Smooth muscle cell (in vitro differentiated cells): Measurements from ENCODE around the gene ZNF668. TPM values are rescaled to one million over a fixed set of nuclear protein-coding genes. Genes with fewer than 3 reads are reported as not detected.
"Not testable (repeated sequence)": the region's sequence is repeated elsewhere in the genome, so short reads cannot be mapped to it uniquely, and the experiment has no call there.

Experiments
- DNase-seq: peaks from one replicate; lab custom pipeline; 2025; ENCODE audit not compliant: unreplicated experiment; lab: John Stamatoyannopoulos, UW
- H2AFZ ChIP-seq: fragments of 200-600 bp; sonication (generic); 2 replicates; pipeline ENCODE4 v1.6.0; 2016; ENCODE audit warnings: antibody characterized with exemption, low read depth, mild to moderate bottlenecking
- H3F3A ChIP-seq: fragments of 200-600 bp; sonication (generic); 2 replicates; pipeline ENCODE4 v1.6.0; 2017; ENCODE audit warnings: antibody characterized with exemption, low read depth
- H3K27ac ChIP-seq: fragments of 200-600 bp; sonication (generic); 2 replicates; pipeline ENCODE4 v1.5.1; 2016; ENCODE audit warnings: low read depth, mild to moderate bottlenecking
- H3K27me3 ChIP-seq: fragments of 200-600 bp; sonication (generic); 2 replicates; pipeline ENCODE4 v1.6.1; 2016; ENCODE audit warnings: low read depth, mild to moderate bottlenecking
- H3K36me3 ChIP-seq: fragments of 200-600 bp; sonication (generic); 2 replicates; pipeline ENCODE4 v1.5.1; 2016; ENCODE audit warnings: low read depth
- H3K4me1 ChIP-seq: fragments of 200-600 bp; sonication (generic); 2 replicates; pipeline ENCODE4 v1.5.1; 2016; ENCODE audit warnings: low read depth
- H3K4me2 ChIP-seq: fragments of 200-600 bp; sonication (generic); 2 replicates; pipeline ENCODE4 v1.6.0; 2016; ENCODE audit warnings: mild to moderate bottlenecking
- H3K4me3 ChIP-seq: fragments of 200-600 bp; sonication (generic); 2 replicates; pipeline ENCODE4 v1.5.1; 2016; ENCODE audit warnings: mild to moderate bottlenecking
- H3K79me2 ChIP-seq: fragments of 200-600 bp; sonication (generic); 2 replicates; pipeline ENCODE4 v1.6.0; 2016; ENCODE audit warnings: low read depth, mild to moderate bottlenecking
- H3K9ac ChIP-seq: fragments of 200-600 bp; sonication (generic); 2 replicates; pipeline ENCODE4 v1.6.0; 2016; ENCODE audit warnings: low read depth
- H3K9me3 ChIP-seq: fragments of 200-600 bp; sonication (generic); replicated peaks from 2 replicates; pipeline ENCODE4 v1.5.1; 2016; ENCODE audit warnings: low read depth
- H4K20me1 ChIP-seq: fragments of 200-600 bp; sonication (generic); 2 replicates; pipeline ENCODE4 v1.6.0; 2016; ENCODE audit warnings: low read depth
- CTCF ChIP-seq: fragments of 200-600 bp; sonication (generic); IDR thresholded peaks from 2 replicates; pipeline ENCODE4 v1.5.1; 2017; ENCODE audit warnings: borderline replicate concordance, mild to moderate bottlenecking, antibody characterized with exemption; ENCODE audit not compliant: insufficient read depth, poor library complexity, severe bottlenecking
- WGBS: methylation state at CpG from one replicate; pipeline ENCODE4 v1.1.7; 2016; ENCODE audit warnings: low lambda C conversion rate; 5-methylcytosine and 5-hydroxymethylcytosine counted together
- polyA plus RNA-seq: library from polyadenylated mRNA; unstranded; fragments of >200 nt; fragmentation: Nextera tagmentation; extraction: Ambion mirVana; gene quantifications from 2 replicates; pipeline ENCODE4 v1.2.1, GENCODE V29; 2016
- total RNA-seq: library from RNA; depleted of rRNA; stranded (reverse); fragments of >200 nt; gene quantifications from 2 replicates; pipeline ENCODE4 v1.2.3, GENCODE V29; 2014

Gene ZNF668
- total and polyA plus RNA-seq, 2 experiments from 2014 or later = 7.3 to 20.1 TPM

- no peaks in the 10 kb centered on the region for H4K20me1 ChIP-seq
- no peaks in the 10 kb centered on the region for H3K27me3 ChIP-seq
- H3K4me1 ChIP-seq = no peaks in the 10 kb centered on the region
- no peaks in the 10 kb centered on the region for H3F3A ChIP-seq
- no peak overlapping the region for H3K4me2 ChIP-seq
- H3K79me2 ChIP-seq = no peaks in the 10 kb centered on the region
- H2AFZ ChIP-seq = no peak overlapping the region
- no peak overlapping the region for H3K9ac ChIP-seq
- no peak for DNase-seq
- TF ChIP-seq CTCF = no peak
- H3K9me3 ChIP-seq = no peaks in the 10 kb centered on the region
- H3K36me3 ChIP-seq = no peaks in the 10 kb centered on the region
- WGBS = 90% methylated on average over 12 of the region's 12 CpGs
- H3K4me3 ChIP-seq = no peak overlapping the region
- H3K27ac ChIP-seq = no peak overlapping the region
Measured at GRCh38 chr16:31022544-31023251, 51.3 kb downstream of the ZNF668 start.

GRCh38 chr16:31020536-31020935 is 53.5 kb downstream of the ZNF668 start:
- DNase-seq = no peak
- no peaks in the 10 kb centered on the region for H4K20me1 ChIP-seq
- no peak overlapping the region for H3K4me2 ChIP-seq
- TF ChIP-seq CTCF = no peak
- no peaks in the 10 kb centered on the region for H3K36me3 ChIP-seq
- no peak overlapping the region for H3K9ac ChIP-seq
- no peak overlapping the region for H3K27ac ChIP-seq
- H2AFZ ChIP-seq = no peak overlapping the region
- H3K4me1 ChIP-seq = no peaks in the 10 kb centered on the region
- H3F3A ChIP-seq = no peaks in the 10 kb centered on the region
- 82% methylated on average over 3 of the region's 3 CpGs for WGBS
- H3K4me3 ChIP-seq = no peak overlapping the region
- H3K9me3 ChIP-seq = no peaks in the 10 kb centered on the region
- H3K27me3 ChIP-seq = no peaks in the 10 kb centered on the region
- no peaks in the 10 kb centered on the region for H3K79me2 ChIP-seq

GRCh38 chr16:31017756-31018155 is 56.3 kb downstream of the ZNF668 start:
- not testable (repeated sequence) for H3K9ac ChIP-seq, H4K20me1 ChIP-seq, H3K27me3 ChIP-seq, H3K79me2 ChIP-seq, H3K4me1 ChIP-seq, H2AFZ ChIP-seq, H3K4me2 ChIP-seq, DNase-seq, H3K4me3 ChIP-seq, H3K27ac ChIP-seq, H3F3A ChIP-seq, H3K36me3 ChIP-seq, H3K9me3 ChIP-seq
- WGBS = 94% methylated on average over 10 of the region's 10 CpGs

GRCh38 chr16:31016018-31016417 is 58.0 kb downstream of the ZNF668 start:
- Histone ChIP-seq H3K79me2 (no peaks in the 10 kb centered on the region), H4K20me1 (no peaks in the 10 kb centered on the region), H3K4me3 (no peak overlapping the region), H3K9me3 (no peaks in the 10 kb centered on the region), H3K27me3 (peaks cover 20% of the 10 kb centered on the region), H3K9ac (no peak overlapping the region), H3K27ac (no peak overlapping the region), H2AFZ (no peak overlapping the region), H3K4me1 (no peaks in the 10 kb centered on the region), H3F3A (no peaks in the 10 kb centered on the region), H3K4me2 (no peak overlapping the region), H3K36me3 (no peaks in the 10 kb centered on the region)
- DNase-seq = no peak
- TF ChIP-seq CTCF = no peak
- WGBS = 80% methylated on average over 6 of the region's 6 CpGs

- H3K27ac ChIP-seq, H2AFZ ChIP-seq, H3K36me3 ChIP-seq, H3K9me3 ChIP-seq, H4K20me1 ChIP-seq, H3K4me1 ChIP-seq, H3K4me3 ChIP-seq, H3F3A ChIP-seq, H3K4me2 ChIP-seq, H3K9ac ChIP-seq, DNase-seq, H3K79me2 ChIP-seq: not testable (repeated sequence)
- peaks cover 20% of the 10 kb centered on the region for H3K27me3 ChIP-seq
Measured at GRCh38 chr16:31013292-31013691, 60.7 kb downstream of the ZNF668 start.

GRCh38 chr16:31011815-31012214 is 62.2 kb downstream of the ZNF668 start:
- not testable (repeated sequence) for H3K79me2 ChIP-seq

More at GRCh38 chr16:31011815-31012214, 62.2 kb downstream of the ZNF668 start:
- H3F3A ChIP-seq, DNase-seq, H3K9ac ChIP-seq, H4K20me1 ChIP-seq, H3K36me3 ChIP-seq, H3K4me2 ChIP-seq, H3K4me1 ChIP-seq, H3K4me3 ChIP-seq, H3K9me3 ChIP-seq, H3K27ac ChIP-seq, H2AFZ ChIP-seq: not testable (repeated sequence)
- peaks cover 20% of the 10 kb centered on the region for H3K27me3 ChIP-seq
- 92% methylated on average over 7 of the region's 7 CpGs for WGBS
